Left forelimb (tissue), 1 donor: Measurements from ENCODE around the gene WDR17.
"Not testable (repeated sequence)": the region's sequence is repeated elsewhere in the genome, so short reads cannot be mapped to it uniquely, and the experiment has no call there.

Experiments
- DNase-seq: peaks from one replicate; pipeline ENCODE4 v3.0.0-alpha.2; 2018; ENCODE audit warnings: low spot score

The WDR17 gene

GRCh38 chr4:176191974-176192373 lies 126.3 kb downstream of the WDR17 start:
- DNase-seq, result no peak

GRCh38 chr4:176193126-176193525 lies 127.5 kb downstream of the WDR17 start:
- no peak for DNase-seq

- DNase-seq, result no peak
These were observed 128.3 kb downstream of the WDR17 start for GRCh38 chr4:176193938-176194337.

- DNase-seq, result peak; percentile 96
These were observed 129.7 kb downstream of the WDR17 start, which contains the start of gene SPATA4 for GRCh38 chr4:176195184-176195978. SPATA4 (minus strand) TSS chr4:176195585; CDS start chr4:176195562, 23 bp downstream.

GRCh38 chr4:176198316-176198903 lies 132.8 kb downstream of the WDR17 start:
- no peak for DNase-seq

- no peak for DNase-seq
These were observed 139.7 kb downstream of the WDR17 start for GRCh38 chr4:176205299-176205698.

- DNase-seq, result no peak
These were observed 142.2 kb downstream of the WDR17 start for GRCh38 chr4:176207839-176208238.

GRCh38 chr4:176209535-176209934 lies 143.9 kb downstream of the WDR17 start:
- no peak for DNase-seq

- no peak for DNase-seq
These were observed 144.5 kb downstream of the WDR17 start for GRCh38 chr4:176210101-176210500.

GRCh38 chr4:176210579-176211296 lies 145.1 kb downstream of the WDR17 start:
- no peak for DNase-seq

- not testable (repeated sequence) for DNase-seq
These were observed 146.7 kb downstream of the WDR17 start for GRCh38 chr4:176212351-176212750.

GRCh38 chr4:176217510-176217909 lies 151.9 kb downstream of the WDR17 start:
- DNase-seq, result no peak

GRCh38 chr4:176222149-176222548 lies 156.5 kb downstream of the WDR17 start:
- DNase-seq, result no peak

- no peak for DNase-seq
These were observed 157.9 kb downstream of the WDR17 start for GRCh38 chr4:176223561-176223960.

GRCh38 chr4:176226736-176227135 lies 161.1 kb downstream of the WDR17 start:
- no peak for DNase-seq

- DNase-seq, result no peak
These were observed 164.0 kb downstream of the WDR17 start for GRCh38 chr4:176229645-176230044.
